GM19395 (cell line): ENCODE data around the gene ZDHHC24.
"Not testable (repeated sequence)": the region's sequence is repeated elsewhere in the genome, so short reads cannot be mapped to it uniquely, and the experiment has no call there.

ENCODE experiments used
- ATAC-seq: cut with Tn5 transposase; IDR thresholded peaks from one replicate; pipeline ENCODE4 v1.9.1; 2021; ENCODE audit warnings: mild to moderate bottlenecking, moderate library complexity; ENCODE audit not compliant: unreplicated experiment

The ZDHHC24 gene

GRCh38 chr11:66545701-66546367 lies at the start of gene ZDHHC24:
ZDHHC24 (minus strand) TSS chr11:66546048; CDS start chr11:66546003, 45 bp downstream.
- peak; percentile 87 for ATAC-seq

- ATAC-seq = no peak
Observed at GRCh38 chr11:66595245-66595904, 49.5 kb upstream of the ZDHHC24 start.

GRCh38 chr11:66593650-66594049 lies 47.8 kb upstream of the ZDHHC24 start:
- ATAC-seq = no peak

- ATAC-seq = peak; percentile 21
Observed at GRCh38 chr11:66593303-66593635, 47.4 kb upstream of the ZDHHC24 start.

GRCh38 chr11:66592457-66593302 lies 46.8 kb upstream of the ZDHHC24 start, which contains the start of the genes CCDC87 and CCS:
CCDC87 (minus strand) TSS chr11:66593063; CDS start chr11:66593015, 48 bp downstream.
CCS (plus strand) TSS chr11:66593185; CDS start chr11:66593262, 77 bp downstream.
- ATAC-seq = peak; percentile 92

- ATAC-seq = no peak
Observed at GRCh38 chr11:66591175-66591574, 45.3 kb upstream of the ZDHHC24 start.

GRCh38 chr11:66589996-66590675 lies 44.3 kb upstream of the ZDHHC24 start:
- no peak for ATAC-seq

GRCh38 chr11:66589315-66589714 lies 43.5 kb upstream of the ZDHHC24 start:
- not testable (repeated sequence) for ATAC-seq

- no peak for ATAC-seq
Observed at GRCh38 chr11:66586136-66586535, 40.3 kb upstream of the ZDHHC24 start.

GRCh38 chr11:66585447-66585846 lies 39.6 kb upstream of the ZDHHC24 start:
- ATAC-seq = not testable (repeated sequence)

GRCh38 chr11:66582565-66583147 lies 36.8 kb upstream of the ZDHHC24 start:
- ATAC-seq = not testable (repeated sequence)

GRCh38 chr11:66581261-66581660 lies 35.4 kb upstream of the ZDHHC24 start:
- no peak for ATAC-seq

- no peak for ATAC-seq
Observed at GRCh38 chr11:66580803-66581202, 35.0 kb upstream of the ZDHHC24 start.

- no peak for ATAC-seq
Observed at GRCh38 chr11:66579017-66579606, 33.3 kb upstream of the ZDHHC24 start.

GRCh38 chr11:66570850-66571180 lies 25.0 kb upstream of the ZDHHC24 start:
- ATAC-seq = no peak

- ATAC-seq = no peak
Observed at GRCh38 chr11:66570079-66570849, 24.4 kb upstream of the ZDHHC24 start.

GRCh38 chr11:66569076-66569475 lies 23.2 kb upstream of the ZDHHC24 start:
- no peak for ATAC-seq

- ATAC-seq = no peak
Observed at GRCh38 chr11:66568124-66568916, 22.5 kb upstream of the ZDHHC24 start, which contains the start of gene CTSF. CTSF (minus strand) TSS chr11:66568606; CDS start chr11:66568486, 120 bp downstream.

GRCh38 chr11:66567787-66568123 lies 21.9 kb upstream of the ZDHHC24 start:
- ATAC-seq = no peak
